CD4-positive, alpha-beta T cell (primary cell): ENCODE measurements around the gene PTPN5. TPM values are rescaled to one million over a fixed set of nuclear protein-coding genes. Genes with fewer than 3 reads are reported as not detected.

Experiments
- ATAC-seq: fragments of 200-7000 bp; cut with Tn5 transposase; one replicate; pipeline ENCODE4 v1.10.0; 2022; ENCODE audit warnings: mild to moderate bottlenecking; ENCODE audit not compliant: poor library complexity
- CTCF ChIA-PET: fragments of 350-600 bp; sonication (Branson Sonifier 250); formaldehyde crosslinking; loops from one replicate; lab custom pipeline; 2021; ENCODE audit warnings: antibody characterized with exemption, inconsistent platforms; lab: Charles Lee
- POLR2A ChIA-PET: fragments of 350-600 bp; sonication (Branson Sonifier 250); formaldehyde crosslinking; loops from one replicate; lab custom pipeline; 2021; ENCODE audit warnings: antibody characterized with exemption, inconsistent platforms; lab: Charles Lee
- DNase-seq, 14 experiments: peaks; one replicate each; pipeline ENCODE4 v3.0.0-alpha.2; 2013 to 2020; ENCODE audit warnings: mixed read lengths in 2 of 14
- H3K27ac ChIP-seq, 2 donors: one replicate each; pipeline versions ENCODE4 v1.5.1 to v1.7.0; 2013; ENCODE audit warnings: low read length in 2 of 2, low read depth in 1 of 2, mild to moderate bottlenecking in 1 of 2
- H3K27me3 ChIP-seq, 2 experiments: 1 replicate in 1 of 2; 2 replicates in 1 of 2; pipeline versions ENCODE4 v1.6.1 to v1.7.0; 2013; ENCODE audit warnings: low read length in 2 of 2, control low read depth in 1 of 2, mild to moderate bottlenecking in 1 of 2, moderate library complexity in 1 of 2; ENCODE audit not compliant: insufficient read depth in 2 of 2, control insufficient read depth in 1 of 2
- H3K36me3 ChIP-seq: one replicate; pipeline ENCODE4 v1.6.1; 2013; ENCODE audit warnings: low read length, control low read depth; ENCODE audit not compliant: insufficient read depth
- H3K4me1 ChIP-seq: one replicate; pipeline ENCODE4 v1.6.1; 2013; ENCODE audit warnings: low read length, control low read depth; ENCODE audit not compliant: insufficient read depth
- H3K4me3 ChIP-seq: one replicate; pipeline ENCODE4 v1.5.1; 2013; ENCODE audit warnings: mild to moderate bottlenecking, low read length, moderate library complexity
- H3K9me3 ChIP-seq, 2 experiments: 1 replicate in 1 of 2; 2 replicates in 1 of 2; pipeline versions ENCODE4 v1.6.1 to v1.7.0; 2013; ENCODE audit warnings: low read length in 2 of 2, mild to moderate bottlenecking in 2 of 2, control low read depth in 1 of 2, moderate library complexity in 1 of 2; ENCODE audit not compliant: control insufficient read depth in 1 of 2, insufficient read depth in 1 of 2
- H3K27ac Mint-ChIP-seq: one replicate; pipeline ENCODE4 v1.8.0; 2020; ENCODE audit warnings: mixed read lengths
- H3K27me3 Mint-ChIP-seq: one replicate; pipeline ENCODE4 v1.8.0; 2021; ENCODE audit warnings: mixed read lengths
- H3K36me3 Mint-ChIP-seq: one replicate; pipeline ENCODE4 v1.8.0; 2021; ENCODE audit warnings: low read depth, mixed read lengths
- H3K4me1 Mint-ChIP-seq: one replicate; pipeline ENCODE4 v1.8.0; 2021; ENCODE audit warnings: low read depth, mixed read lengths
- H3K4me3 Mint-ChIP-seq: one replicate; pipeline ENCODE4 v1.8.0; 2020; ENCODE audit warnings: mild to moderate bottlenecking, mixed read lengths
- H3K9me3 Mint-ChIP-seq: one replicate; pipeline ENCODE4 v1.8.0; 2020; ENCODE audit warnings: mixed read lengths
- CTCF ChIP-seq: fragments of 200-600 bp; IDR thresholded peaks from one replicate; pipeline ENCODE4 v1.8.0; 2022; ENCODE audit warnings: antibody characterized with exemption, mild to moderate bottlenecking
- intact Hi-C, 2 experiments: fragments of 100-400 bp; cut with DNase I in 1 of 2; cut with micrococcal nuclease in 1 of 2; formaldehyde crosslinking; loops; one replicate each; pipeline versions ENCODE4 v1.15.1 to v1.9.0; 2023 to 2025; cut with DNase I, micrococcal nuclease
- total RNA-seq, 174 experiments: library from RNA in 2 of 174; stranded (reverse) in 2 of 174; gene quantifications; one replicate each; pipeline ENCODE4 v1.2.3 and lab custom pipeline; 2021 to 2026

The PTPN5 gene
- total RNA-seq, 2 experiments from 2014 or later, result not detected

- ATAC-seq, result no peak
- Mint-ChIP-seq H3K36me3 (no peaks in the 10 kb centered on the region), H3K27ac (no peak overlapping the region), H3K27me3 (no peaks in the 10 kb centered on the region), H3K4me3 (no peak overlapping the region), H3K9me3 (no peaks in the 10 kb centered on the region), H3K4me1 (peaks cover 10% of the 10 kb centered on the region)
- ChIA-PET POLR2A (no interaction called here), CTCF (interaction anchor here (1.1 kb wide), 1 partner anchor 189 kb away, joined by 3 read pairs; no protein-coding TSS in a partner anchor)
- DNase-seq, result no peak
- H3K9me3 ChIP-seq, result no peaks in the 10 kb centered on the region
- H3K27me3 ChIP-seq, result no peaks in the 10 kb centered on the region
- no peak for TF ChIP-seq CTCF
- H3K4me1 ChIP-seq, result peaks cover 18% of the 10 kb centered on the region
- intact Hi-C loops, result loop anchor here in 1 of 2 experiments (10.0 kb wide), 1 partner anchor 405 kb away; the partner anchor contains the start of genes GTF2H1 and HPS5
- no peak overlapping the region for H3K4me3 ChIP-seq
- H3K36me3 ChIP-seq, result no peaks in the 10 kb centered on the region
- H3K27ac ChIP-seq, result no peak overlapping the region
Measured at GRCh38 chr11:18729426-18729825, 62.2 kb downstream of the PTPN5 start.

GRCh38 chr11:18728658-18729057 is 62.9 kb downstream of the PTPN5 start:
- CTCF ChIA-PET, result interaction anchor here (1.0 to 2.0 kb wide), 4 partner anchors 95 to 622 kb away, joined by 3 to 15 read pairs (median 3); no protein-coding TSS in a partner anchor
- no peak for TF ChIP-seq CTCF
- ATAC-seq, result no peak
- Mint-ChIP-seq H3K4me3 (no peak overlapping the region), H3K27me3 (no peaks in the 10 kb centered on the region), H3K36me3 (no peaks in the 10 kb centered on the region), H3K4me1 (peaks cover 10% of the 10 kb centered on the region), H3K27ac (no peak overlapping the region), H3K9me3 (no peaks in the 10 kb centered on the region)
- H3K27ac ChIP-seq, result no peak overlapping the region
- H3K4me3 ChIP-seq, result no peak overlapping the region
- H3K36me3 ChIP-seq, result no peaks in the 10 kb centered on the region
- no peaks in the 10 kb centered on the region for H3K9me3 ChIP-seq
- intact Hi-C loops, result loop anchor here in 1 of 2 experiments (10.0 kb wide), 1 partner anchor 404 kb away; the partner anchor contains the start of genes GTF2H1 and HPS5
- H3K27me3 ChIP-seq, result no peaks in the 10 kb centered on the region
- DNase-seq, result no peak
- POLR2A ChIA-PET, result interaction anchor here (1.0 to 1.6 kb wide), 2 partner anchors 94 to 202 kb away, joined by 7 to 8 read pairs; partner anchors contain the start of genes SPTY2D1 and TSG101
- peaks cover 18% of the 10 kb centered on the region for H3K4me1 ChIP-seq

GRCh38 chr11:18727479-18728236 is 63.9 kb downstream of the PTPN5 start:
- DNase-seq (peak; percentile 20 to 74 (median 46)), ATAC-seq (peak; percentile 86)
- intact Hi-C loops, result loop anchor here in 1 of 2 experiments (10.0 kb wide), 1 partner anchor 403 kb away; the partner anchor contains the start of genes GTF2H1 and HPS5
- peaks cover 18% of the 10 kb centered on the region for H3K4me1 ChIP-seq
- Mint-ChIP-seq H3K9me3 (no peaks in the 10 kb centered on the region), H3K4me1 (peaks cover 10% of the 10 kb centered on the region), H3K4me3 (no peak overlapping the region), H3K36me3 (no peaks in the 10 kb centered on the region), H3K27ac (no peak overlapping the region), H3K27me3 (no peaks in the 10 kb centered on the region)
- POLR2A ChIA-PET, result interaction anchor here (0.5 to 1.6 kb wide), 6 partner anchors 91 to 201 kb away, joined by 3 to 8 read pairs (median 4); partner anchors contain the start of genes SPTY2D1 and TSG101
- H3K36me3 ChIP-seq, result no peaks in the 10 kb centered on the region
- no peaks in the 10 kb centered on the region for H3K9me3 ChIP-seq
- H3K27me3 ChIP-seq, result no peaks in the 10 kb centered on the region
- no peak overlapping the region for H3K4me3 ChIP-seq
- no peak overlapping the region for H3K27ac ChIP-seq
- CTCF ChIA-PET, result interaction anchor here (0.5 to 2.0 kb wide), 16 partner anchors 16 to 621 kb away, joined by 3 to 15 read pairs (median 3); partner anchors contain the start of genes TMEM86A and TSG101
- TF ChIP-seq CTCF, result peak; percentile 79
